Spleen (tissue), 7 donors: ENCODE data around the gene COG8.

ENCODE experiments used
- CTCF ChIP-seq, 11 experiments: fragments of 200-600 bp in 7 of 11; fragments of 450-650 bp in 4 of 11; sonication (generic) in 4 of 11; IDR thresholded peaks in 8 of 11; conservative IDR thresholded peaks in 3 of 11; 1 replicate in 7 of 11; 2 replicates in 4 of 11; pipeline versions ENCODE4 v1.4.0 to v1.8.0; 2016 to 2021; ENCODE audit warnings: antibody characterized with exemption in 11 of 11, inconsistent platforms in 4 of 11, mild to moderate bottlenecking in 1 of 11
- POLR2A ChIP-seq, 3 donors: fragments of 450-650 bp; IDR thresholded peaks; one replicate each; pipeline ENCODE4 v1.5.1; 2017; ENCODE audit warnings: antibody characterized with exemption in 3 of 3, mild to moderate bottlenecking in 1 of 3
- POLR2AphosphoS5 ChIP-seq, 3 donors: sonication (generic); formaldehyde crosslinking; IDR thresholded peaks; one replicate each; pipeline ENCODE4 v1.5.1; 2017; ENCODE audit warnings: antibody characterized with exemption in 3 of 3
- donor health status: DM: no; HTN: no; CAD: no; lungs with moderate emphysema.
- donor health status: DM: no; HTN: no; CAD: no.
- donor health status: DM: no; HTN: no; CAD: no.

DNA sequence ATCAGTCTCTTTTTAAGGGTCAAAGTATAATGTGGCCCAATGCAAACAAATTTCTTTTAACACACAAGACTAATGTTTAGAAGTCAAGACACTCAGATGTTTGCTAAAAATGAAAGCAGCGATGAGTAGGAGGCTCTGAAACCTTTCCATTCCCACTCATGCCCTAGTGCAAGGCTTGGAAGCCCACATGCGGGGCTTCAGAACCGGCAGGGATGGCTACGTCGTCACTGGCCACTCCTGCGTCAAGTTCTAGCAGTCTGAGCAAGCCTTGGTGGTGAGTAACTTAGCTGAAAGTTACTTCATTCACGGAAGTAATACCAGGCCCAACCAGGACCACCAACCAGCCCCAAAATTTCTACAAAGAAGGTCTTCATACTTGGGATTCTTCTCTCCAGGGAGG is 27.1 kb upstream of the COG8 start:
- TF ChIP-seq CTCF (IDR thresholded peaks at IDR 0.05 in 8 of 11, conservative IDR thresholded peaks at IDR 0.05 in 3 of 11) (no peak), POLR2A (IDR thresholded peaks at IDR 0.05) (no peak), POLR2AphosphoS5 (IDR thresholded peaks at IDR 0.05) (no peak)
